Keratinocyte (primary cell): ENCODE data around the gene UGT2A2. TPM values are rescaled to one million over a fixed set of nuclear protein-coding genes. Genes with fewer than 3 reads are reported as not detected.

Source experiments
- DNase-seq: peaks from one replicate; pipeline ENCODE4 v3.0.0-alpha.2; 2011; ENCODE audit warnings: low read depth, missing footprints, low spot score
- FAIRE-seq: peaks from 2 replicates; lab custom pipeline; 2011; peaks lifted over from hg19 to GRCh38; lab: Jason Lieb, UNC
- H2AFZ ChIP-seq: 2 replicates; pipeline ENCODE4 v1.6.0; 2012; ENCODE audit warnings: low read length, control low read depth, inconsistent platforms; ENCODE audit not compliant: control insufficient read depth
- H3K27ac ChIP-seq: 2 replicates; pipeline ENCODE4 v1.5.1; 2011; ENCODE audit warnings: low read length; ENCODE audit not compliant: control insufficient read depth, insufficient read depth
- H3K27me3 ChIP-seq: 3 replicates; pipeline ENCODE4 v1.6.0; 2011; ENCODE audit warnings: low read length; ENCODE audit not compliant: control insufficient read depth, insufficient read depth; ENCODE audit errors: extremely low read depth
- H3K36me3 ChIP-seq, 2 experiments: 2 replicates in 1 of 2; 3 replicates in 1 of 2; pipeline ENCODE4 v1.5.1; 2011; ENCODE audit warnings: low read length in 2 of 2, mild to moderate bottlenecking in 1 of 2; ENCODE audit not compliant: control insufficient read depth in 2 of 2, insufficient read depth in 2 of 2; ENCODE audit errors: extremely low read depth in 1 of 2
- H3K4me1 ChIP-seq: 3 replicates; pipeline ENCODE4 v1.5.1; 2011; ENCODE audit warnings: low read length; ENCODE audit not compliant: control insufficient read depth, insufficient read depth; ENCODE audit errors: extremely low read depth
- H3K4me2 ChIP-seq: 3 replicates; pipeline ENCODE4 v1.6.0; 2011; ENCODE audit warnings: low read depth, low read length; ENCODE audit not compliant: control insufficient read depth, insufficient read depth; ENCODE audit errors: extremely low read depth
- H3K4me3 ChIP-seq, 3 experiments: fragments of 200-600 bp in 1 of 3; sonication (generic) in 1 of 3; 2 replicates in 2 of 3; 3 replicates in 1 of 3; pipeline ENCODE4 v1.5.1; 2011 to 2016; ENCODE audit warnings: low read length in 3 of 3, mild to moderate bottlenecking in 3 of 3, control low read depth in 2 of 3, inconsistent platforms in 1 of 3, low read depth in 1 of 3, mixed read lengths in 1 of 3, mixed run types in 1 of 3, moderate library complexity in 1 of 3; ENCODE audit not compliant: control insufficient read depth in 2 of 3, insufficient read depth in 2 of 3; ENCODE audit errors: extremely low read depth in 1 of 3
- H3K79me2 ChIP-seq: 2 replicates; pipeline ENCODE4 v1.6.0; 2012; ENCODE audit warnings: low read length; ENCODE audit not compliant: control insufficient read depth, insufficient read depth
- H3K9ac ChIP-seq: 3 replicates; pipeline ENCODE4 v1.6.0; 2011; ENCODE audit warnings: low read length; ENCODE audit not compliant: control insufficient read depth, insufficient read depth; ENCODE audit errors: extremely low read depth
- H3K9me1 ChIP-seq: 3 replicates; pipeline ENCODE4 v1.6.0; 2011; ENCODE audit warnings: low read length; ENCODE audit not compliant: control insufficient read depth, insufficient read depth; ENCODE audit errors: extremely low read depth
- H3K9me3 ChIP-seq: 2 replicates; pipeline ENCODE4 v1.5.1; 2012; ENCODE audit warnings: low read depth, low read length; ENCODE audit not compliant: control insufficient read depth
- H4K20me1 ChIP-seq: 3 replicates; pipeline ENCODE4 v1.6.0; 2011; ENCODE audit warnings: low read length; ENCODE audit not compliant: control insufficient read depth, insufficient read depth; ENCODE audit errors: extremely low read depth
- CTCF ChIP-seq, 3 experiments: IDR thresholded peaks in 1 of 3; conservative IDR thresholded peaks in 1 of 3; optimal IDR thresholded peaks in 1 of 3; 2 replicates in 2 of 3; 3 replicates in 1 of 3; pipeline versions ENCODE3 to v1.5.1; 2011; ENCODE audit warnings: low read length in 3 of 3, mild to moderate bottlenecking in 3 of 3, moderate library complexity in 2 of 3, control low read depth in 1 of 3, inconsistent platforms in 1 of 3; ENCODE audit not compliant: insufficient read depth in 2 of 3; ENCODE audit errors: extremely low read depth in 1 of 3
- EZH2 ChIP-seq: IDR thresholded peaks from one replicate; pipeline ENCODE4 v1.6.1; 2012; ENCODE audit warnings: inconsistent platforms, mild to moderate bottlenecking, low read length, moderate library complexity
- dilution Hi-C: fragments of 300-500 bp; cut with MboI; formaldehyde crosslinking; loops from one replicate; pipeline ENCODE4 v1.7.0; 2020; ENCODE audit warnings: low sequenced_read_pairs; ENCODE audit not compliant: extremely low pct_ligation_motif_present
- polyA plus RNA-seq, 5 experiments: library from polyadenylated mRNA; depleted of rRNA in 3 of 5; stranded (reverse) in 3 of 5; stranded (forward) in 1 of 5; unstranded in 1 of 5; fragments of >200 nt; gene quantifications; 1 replicate in 1 of 5; 2 replicates in 3 of 5; 3 replicates in 1 of 5; pipeline versions ENCODE4 v1.2.1 to v1.2.3, GENCODE V29; 2011 to 2012; ENCODE audit warnings: missing spikeins in 2 of 5, low read depth in 1 of 5, low replicate concordance in 1 of 5

Gene UGT2A2
- polyA plus RNA-seq, 1 donor (not counting 4 experiments of a cell fraction or from before 2014, with no cell fraction given) = not detected

DNA sequence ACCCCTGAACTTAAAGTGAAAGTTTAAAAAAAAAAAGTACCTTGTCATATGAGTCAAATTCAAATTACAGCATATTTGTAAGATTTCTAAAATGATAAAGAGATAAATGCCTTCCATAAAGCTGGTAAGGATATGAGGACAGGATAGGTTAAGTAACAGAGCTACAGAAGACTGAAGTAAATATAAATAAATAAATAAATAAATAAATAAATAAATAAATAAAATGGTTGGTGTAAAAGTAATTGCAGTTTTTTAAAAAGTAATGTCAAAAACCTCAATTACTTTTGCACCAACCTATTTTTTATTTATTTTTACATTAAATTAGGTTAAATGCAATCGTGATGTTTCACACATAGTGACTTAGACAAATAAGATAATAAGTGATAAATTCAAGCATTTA is 62.2 kb downstream of the UGT2A2 start:
- H4K20me1 ChIP-seq = no peaks in the 10 kb centered on the region
- H3K79me2 ChIP-seq = no peaks in the 10 kb centered on the region
- dilution Hi-C loops = no loop called here
- H3K4me3 ChIP-seq = no peak overlapping the region
- H3K27me3 ChIP-seq = no peaks in the 10 kb centered on the region
- no peak overlapping the region for H3K4me2 ChIP-seq
- H2AFZ ChIP-seq = no peak overlapping the region
- no peak overlapping the region for H3K9ac ChIP-seq
- TF ChIP-seq CTCF (optimal IDR thresholded peaks at IDR 0.05 in 1 of 3, IDR thresholded peaks at IDR 0.05 in 1 of 3, conservative IDR thresholded peaks at IDR 0.05 in 1 of 3; ENCODE audit: extremely low read depth in 1 of 3, insufficient read depth in 2 of 3, low read length in 3 of 3) (no peak), EZH2 (no peak)
- no peaks in the 10 kb centered on the region for H3K9me3 ChIP-seq
- no peaks in the 10 kb centered on the region for H3K36me3 ChIP-seq
- no peaks in the 10 kb centered on the region for H3K9me1 ChIP-seq
- H3K27ac ChIP-seq = no peak overlapping the region
- no peak for DNase-seq
- H3K4me1 ChIP-seq = no peaks in the 10 kb centered on the region
- FAIRE-seq = no peak

GRCh38 chr4:69576251-69576877 is 63.1 kb downstream of the UGT2A2 start:
- H3K27ac ChIP-seq = no peak overlapping the region
- dilution Hi-C loops = no loop called here
- H3K36me3 ChIP-seq = no peaks in the 10 kb centered on the region
- no peak overlapping the region for H3K9ac ChIP-seq
- no peak overlapping the region for H3K4me2 ChIP-seq
- H4K20me1 ChIP-seq = no peaks in the 10 kb centered on the region
- no peaks in the 10 kb centered on the region for H3K27me3 ChIP-seq
- TF ChIP-seq CTCF (optimal IDR thresholded peaks at IDR 0.05 in 1 of 3, IDR thresholded peaks at IDR 0.05 in 1 of 3, conservative IDR thresholded peaks at IDR 0.05 in 1 of 3; ENCODE audit: extremely low read depth in 1 of 3, insufficient read depth in 2 of 3, low read length in 3 of 3) (no peak), EZH2 (no peak)
- H3K4me3 ChIP-seq = no peak overlapping the region
- FAIRE-seq = no peak
- no peak overlapping the region for H2AFZ ChIP-seq
- no peaks in the 10 kb centered on the region for H3K79me2 ChIP-seq
- no peaks in the 10 kb centered on the region for H3K4me1 ChIP-seq
- no peaks in the 10 kb centered on the region for H3K9me1 ChIP-seq
- no peak for DNase-seq
- H3K9me3 ChIP-seq = no peaks in the 10 kb centered on the region
